GM18519 (cell line): Measurements from ENCODE around the gene TIMM22.
"Not testable (repeated sequence)": the region's sequence is repeated elsewhere in the genome, so short reads cannot be mapped to it uniquely, and the experiment has no call there.

Source experiments
- ATAC-seq: cut with Tn5 transposase; IDR thresholded peaks from one replicate; pipeline ENCODE4 v1.9.1; 2021; ENCODE audit warnings: mild to moderate bottlenecking, moderate library complexity; ENCODE audit not compliant: unreplicated experiment, low FRiP score

Gene TIMM22

GRCh38 chr17:996554-997344, at the start of gene TIMM22:
Gene TIMM22 (plus strand): TSS chr17:997129. CDS start chr17:997143, 14 bp downstream.
- peak; percentile 74 for ATAC-seq

- no peak for ATAC-seq
Observed at GRCh38 chr17:948284-948852, 48.6 kb upstream of the TIMM22 start.

- no peak for ATAC-seq
Observed at GRCh38 chr17:949623-950303, 47.2 kb upstream of the TIMM22 start.

- no peak for ATAC-seq
Observed at GRCh38 chr17:951325-952132, 45.4 kb upstream of the TIMM22 start.

- ATAC-seq, result not testable (repeated sequence)
Observed at GRCh38 chr17:952592-952991, 44.3 kb upstream of the TIMM22 start.

GRCh38 chr17:953767-954166, 43.2 kb upstream of the TIMM22 start:
- ATAC-seq, result no peak

GRCh38 chr17:954431-955164, 42.3 kb upstream of the TIMM22 start:
- no peak for ATAC-seq

- no peak for ATAC-seq
Observed at GRCh38 chr17:956905-957304, 40.0 kb upstream of the TIMM22 start.

GRCh38 chr17:957856-958421, 39.0 kb upstream of the TIMM22 start:
- no peak for ATAC-seq

- no peak for ATAC-seq
Observed at GRCh38 chr17:958712-959451, 38.0 kb upstream of the TIMM22 start.

- ATAC-seq, result no peak
Observed at GRCh38 chr17:962166-962565, 34.8 kb upstream of the TIMM22 start.

GRCh38 chr17:962670-963069, 34.3 kb upstream of the TIMM22 start:
- no peak for ATAC-seq

- ATAC-seq, result no peak
Observed at GRCh38 chr17:964876-965275, 32.1 kb upstream of the TIMM22 start.

- no peak for ATAC-seq
Observed at GRCh38 chr17:965311-965989, 31.5 kb upstream of the TIMM22 start.

- ATAC-seq, result no peak
Observed at GRCh38 chr17:967122-967521, 29.8 kb upstream of the TIMM22 start.

- ATAC-seq, result no peak
Observed at GRCh38 chr17:968812-969730, 27.9 kb upstream of the TIMM22 start.

- ATAC-seq, result no peak
Observed at GRCh38 chr17:969811-970355, 27.0 kb upstream of the TIMM22 start.
